Fibroblast of lung (primary cell): ENCODE data around the gene PCDH18. TPM values are rescaled to one million over a fixed set of nuclear protein-coding genes. Genes with fewer than 3 reads are reported as not detected.
"Not testable (repeated sequence)": the region's sequence is repeated elsewhere in the genome, so short reads cannot be mapped to it uniquely, and the experiment has no call there.

Experiments
- DNase-seq, 2 donors: peaks; one replicate each; pipeline versions ENCODE4 v3.0.0 to v3.0.0-alpha.2; 2010; ENCODE audit warnings: low read depth in 2 of 2
- H2AFZ ChIP-seq: 2 replicates; pipeline ENCODE4 v1.5.1; 2012; ENCODE audit warnings: low read length, control low read depth, inconsistent platforms
- H3K27ac ChIP-seq: 2 replicates; pipeline ENCODE4 v1.5.1; 2011; ENCODE audit warnings: low read length, control low read depth; ENCODE audit not compliant: insufficient read depth
- H3K27me3 ChIP-seq: 2 replicates; pipeline ENCODE4 v1.5.1; 2011; ENCODE audit warnings: mild to moderate bottlenecking, low read length; ENCODE audit not compliant: control insufficient read depth, insufficient read depth
- H3K36me3 ChIP-seq: 2 replicates; pipeline ENCODE4 v1.5.1; 2011; ENCODE audit warnings: low read length; ENCODE audit not compliant: control insufficient read depth, insufficient read depth
- H3K4me1 ChIP-seq: 2 replicates; pipeline ENCODE4 v1.5.1; 2011; ENCODE audit warnings: low read length; ENCODE audit not compliant: control insufficient read depth, insufficient read depth; ENCODE audit errors: extremely low read depth
- H3K4me2 ChIP-seq: 2 replicates; pipeline ENCODE4 v1.5.1; 2011; ENCODE audit warnings: low read length, control low read depth; ENCODE audit not compliant: insufficient read depth; ENCODE audit errors: extremely low read depth
- H3K4me3 ChIP-seq, 4 experiments: fragments of 200-600 bp in 1 of 4; sonication (generic) in 1 of 4; replicated peaks in 1 of 4; 2 replicates each; pipeline ENCODE4 v1.5.1; 2011 to 2016; ENCODE audit warnings: low read length in 4 of 4, low read depth in 3 of 4, mild to moderate bottlenecking in 3 of 4, control low read depth in 2 of 4, inconsistent platforms in 1 of 4, mixed read lengths in 1 of 4; ENCODE audit not compliant: insufficient read depth in 1 of 4; ENCODE audit errors: control extremely low read depth in 1 of 4
- H3K79me2 ChIP-seq: 2 replicates; pipeline ENCODE4 v1.5.1; 2012; ENCODE audit warnings: mild to moderate bottlenecking, low read length, inconsistent platforms; ENCODE audit not compliant: control insufficient read depth, insufficient read depth
- H3K9ac ChIP-seq: 2 replicates; pipeline ENCODE4 v1.5.1; 2011; ENCODE audit warnings: mild to moderate bottlenecking, low read length, control low read depth; ENCODE audit not compliant: insufficient read depth
- H3K9me3 ChIP-seq: 2 replicates; pipeline ENCODE4 v1.5.1; 2012; ENCODE audit warnings: low read depth, low read length; ENCODE audit not compliant: control insufficient read depth, insufficient read depth
- H4K20me1 ChIP-seq: 2 replicates; pipeline ENCODE4 v1.5.1; 2011; ENCODE audit warnings: low read length; ENCODE audit not compliant: control insufficient read depth, insufficient read depth; ENCODE audit errors: extremely low read depth
- EZH2 ChIP-seq: IDR thresholded peaks from 2 replicates; pipeline ENCODE4 v1.5.1; 2012; ENCODE audit warnings: low read length, control low read depth, mild to moderate bottlenecking; ENCODE audit errors: missing control alignments
- polyA plus RNA-seq, 2 donors: library from polyadenylated mRNA; depleted of rRNA in 1 of 2; stranded (reverse) in 1 of 2; unstranded in 1 of 2; fragments of >200 nt; gene quantifications; 2 replicates each; pipeline ENCODE4 v1.2.1, GENCODE V29; 2011 to 2012; ENCODE audit warnings: missing spikeins in 1 of 2
- total RNA-seq: library from RNA; depleted of rRNA; stranded (reverse); fragments of >200 nt; gene quantifications from 2 replicates; pipeline ENCODE4 v1.2.1, GENCODE V29; 2014
- TF ChIP-seq, protein P1 (sequence below), 2 donors: IDR thresholded peaks in 1 of 2; conservative IDR thresholded peaks in 1 of 2; 1 replicate in 1 of 2; 2 replicates in 1 of 2; pipeline ENCODE4 v1.5.1; 2011 to 2012; ENCODE audit warnings: low read length in 2 of 2, control low read depth in 1 of 2, inconsistent platforms in 1 of 2, low read depth in 1 of 2, mild to moderate bottlenecking in 1 of 2

Gene PCDH18
- total and polyA plus RNA-seq, 2 donors (not counting 1 experiment from before 2014, with no cell fraction given) = 203 to 542 TPM

DNA sequence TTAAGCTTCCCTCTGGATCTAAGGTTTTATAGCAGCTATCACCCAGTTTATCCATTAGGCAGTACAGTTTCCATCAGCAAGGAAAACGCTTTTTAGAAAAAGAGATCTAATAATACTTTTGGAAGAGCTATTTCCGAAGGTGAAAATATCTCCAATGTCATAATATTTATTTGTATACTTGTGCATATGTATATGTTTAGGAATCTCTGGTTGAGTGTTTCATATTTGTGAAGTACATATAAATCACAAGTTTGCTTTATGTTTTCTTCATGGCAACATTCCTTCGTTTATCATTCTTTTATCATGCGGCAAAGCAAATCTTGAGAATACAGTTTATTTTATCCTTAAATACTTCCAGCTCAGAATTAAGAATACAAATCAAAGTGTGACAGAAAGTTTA is 6.2 kb upstream of the PCDH18 start:
- H3K4me2 ChIP-seq = no peak overlapping the region
- H2AFZ ChIP-seq = no peak overlapping the region
- H3K27me3 ChIP-seq = no peaks in the 10 kb centered on the region
- TF ChIP-seq, protein P1, sequence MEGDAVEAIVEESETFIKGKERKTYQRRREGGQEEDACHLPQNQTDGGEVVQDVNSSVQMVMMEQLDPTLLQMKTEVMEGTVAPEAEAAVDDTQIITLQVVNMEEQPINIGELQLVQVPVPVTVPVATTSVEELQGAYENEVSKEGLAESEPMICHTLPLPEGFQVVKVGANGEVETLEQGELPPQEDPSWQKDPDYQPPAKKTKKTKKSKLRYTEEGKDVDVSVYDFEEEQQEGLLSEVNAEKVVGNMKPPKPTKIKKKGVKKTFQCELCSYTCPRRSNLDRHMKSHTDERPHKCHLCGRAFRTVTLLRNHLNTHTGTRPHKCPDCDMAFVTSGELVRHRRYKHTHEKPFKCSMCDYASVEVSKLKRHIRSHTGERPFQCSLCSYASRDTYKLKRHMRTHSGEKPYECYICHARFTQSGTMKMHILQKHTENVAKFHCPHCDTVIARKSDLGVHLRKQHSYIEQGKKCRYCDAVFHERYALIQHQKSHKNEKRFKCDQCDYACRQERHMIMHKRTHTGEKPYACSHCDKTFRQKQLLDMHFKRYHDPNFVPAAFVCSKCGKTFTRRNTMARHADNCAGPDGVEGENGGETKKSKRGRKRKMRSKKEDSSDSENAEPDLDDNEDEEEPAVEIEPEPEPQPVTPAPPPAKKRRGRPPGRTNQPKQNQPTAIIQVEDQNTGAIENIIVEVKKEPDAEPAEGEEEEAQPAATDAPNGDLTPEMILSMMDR (conservative IDR thresholded peaks at IDR 0.05 in 1 of 2, IDR thresholded peaks at IDR 0.05 in 1 of 2; ENCODE audit: low read depth in 1 of 2, low read length in 2 of 2) = no peak
- TF ChIP-seq EZH2 = no peak
- DNase-seq = no peak
- no peak overlapping the region for H3K27ac ChIP-seq
- H4K20me1 ChIP-seq = no peaks in the 10 kb centered on the region
- H3K9ac ChIP-seq = no peak overlapping the region
- H3K4me3 ChIP-seq = no peak overlapping the region
- no peaks in the 10 kb centered on the region for H3K9me3 ChIP-seq
- peaks cover under 1% of the 10 kb centered on the region for H3K79me2 ChIP-seq
- H3K36me3 ChIP-seq = no peaks in the 10 kb centered on the region
- peaks cover 7% of the 10 kb centered on the region for H3K4me1 ChIP-seq

DNA sequence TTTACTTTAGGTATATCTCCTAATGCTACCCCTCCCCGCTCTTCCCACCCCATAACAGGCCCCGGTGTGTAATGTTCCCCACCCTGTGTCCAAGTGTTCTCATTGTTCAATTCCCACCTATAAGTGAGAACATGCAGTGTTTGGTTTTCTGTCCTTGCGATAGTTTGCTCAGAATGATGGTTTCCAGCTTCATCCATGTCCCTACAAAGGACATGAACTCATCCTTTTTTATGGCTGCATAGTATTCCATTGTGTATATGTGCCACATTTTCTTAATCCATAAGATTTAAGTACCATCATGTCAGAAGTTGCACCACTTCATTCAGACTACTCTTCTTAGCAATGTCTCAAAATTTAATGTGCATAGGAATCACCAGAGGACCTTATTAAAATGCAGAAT is 5.5 kb upstream of the PCDH18 start:
- not testable (repeated sequence) for DNase-seq, H3K27ac ChIP-seq, H3K27me3 ChIP-seq, H3K36me3 ChIP-seq, H3K4me2 ChIP-seq, H3K4me1 ChIP-seq, H3K9me3 ChIP-seq, H3K4me3 ChIP-seq, H3K9ac ChIP-seq, H2AFZ ChIP-seq, H4K20me1 ChIP-seq, H3K79me2 ChIP-seq

DNA sequence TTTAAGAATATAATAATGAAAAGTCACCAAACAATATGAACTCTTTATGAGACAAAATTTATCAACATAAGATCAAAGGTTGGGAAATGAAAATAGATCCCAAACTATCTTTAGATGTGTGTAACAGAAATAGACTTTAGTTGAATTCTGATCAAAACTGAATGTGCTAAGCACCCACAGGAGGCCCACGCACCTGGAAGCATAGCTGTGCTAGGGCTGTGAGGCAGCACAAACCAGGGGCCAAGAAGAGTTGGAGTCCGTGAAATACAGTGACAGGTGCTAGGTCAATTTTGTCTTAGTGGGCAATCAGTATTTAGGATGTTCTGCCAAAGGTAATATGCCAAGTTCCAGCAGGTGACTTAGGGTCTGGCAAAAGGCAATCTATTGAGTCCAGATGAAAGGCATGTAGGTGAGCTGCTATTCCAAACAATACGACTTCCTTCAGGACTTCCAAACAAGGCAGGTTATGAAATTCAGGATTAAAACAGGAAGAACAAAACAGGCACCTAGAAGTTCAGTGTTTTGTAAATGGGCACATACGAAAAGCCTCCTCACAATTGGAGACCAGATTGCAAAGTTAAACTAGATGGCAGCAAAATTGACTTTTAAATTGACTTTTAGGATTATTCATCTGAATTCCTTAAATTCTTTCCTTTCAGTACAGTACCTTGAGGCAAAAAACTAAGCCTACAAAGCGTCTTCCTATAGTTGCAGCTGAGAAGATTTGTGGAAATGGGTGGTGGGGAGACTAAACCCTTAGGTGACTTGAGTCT is 4.7 kb upstream of the PCDH18 start:
- no peaks in the 10 kb centered on the region for H3K27me3 ChIP-seq
- no peak overlapping the region for H2AFZ ChIP-seq
- peaks cover 8% of the 10 kb centered on the region for H3K4me1 ChIP-seq
- H3K4me3 ChIP-seq = no peak overlapping the region
- no peak for DNase-seq
- H3K36me3 ChIP-seq = no peaks in the 10 kb centered on the region
- peaks cover 10% of the 10 kb centered on the region for H3K79me2 ChIP-seq
- H3K9me3 ChIP-seq = no peaks in the 10 kb centered on the region
- no peak overlapping the region for H3K27ac ChIP-seq
- TF ChIP-seq, protein P1 (conservative IDR thresholded peaks at IDR 0.05 in 1 of 2, IDR thresholded peaks at IDR 0.05 in 1 of 2; ENCODE audit: low read depth in 1 of 2, low read length in 2 of 2) = no peak
- no peak for TF ChIP-seq EZH2
- H3K9ac ChIP-seq = no peak overlapping the region
- H4K20me1 ChIP-seq = no peaks in the 10 kb centered on the region
- no peak overlapping the region for H3K4me2 ChIP-seq
